Measurements from ENCODE around the gene COLQ. TPM values are rescaled to one million over a fixed set of nuclear protein-coding genes. Genes with fewer than 3 reads are reported as not detected.

The COLQ gene
- total RNA-seq, 4 donors from 2014 or later = 0.10 to 3.3 (median 1.8) TPM

DNA sequence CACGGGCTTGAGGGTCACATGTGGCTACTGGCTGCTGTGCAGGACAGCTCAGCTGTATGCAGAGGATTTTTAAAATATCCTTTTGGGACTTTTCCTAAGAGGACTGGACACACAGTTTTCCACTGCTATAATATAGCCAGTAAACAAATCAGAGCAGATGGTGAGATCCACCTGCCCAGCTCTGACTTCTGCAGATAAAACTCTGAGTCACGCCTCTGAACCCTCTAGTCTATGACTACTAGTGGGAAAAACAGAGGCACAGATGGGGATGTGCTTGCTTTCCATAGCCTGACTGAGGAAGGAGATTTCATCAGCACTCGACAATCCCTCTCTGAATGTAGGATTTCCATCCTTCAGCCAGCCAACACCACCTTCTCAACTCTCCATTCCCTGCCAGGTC, 45.1 kb downstream of the COLQ start:
- intact Hi-C loops (cut with DNase I; ENCODE audit: low total_unique reads) = no loop called here
- H3K4me3 ChIP-seq (ENCODE audit: low read depth, poor library complexity, severe bottlenecking) = no peak overlapping the region
- WGBS, 2 donors = 72 to 81% methylated on average over 3 of the region's 3 CpGs
- TF ChIP-seq, protein P1, sequence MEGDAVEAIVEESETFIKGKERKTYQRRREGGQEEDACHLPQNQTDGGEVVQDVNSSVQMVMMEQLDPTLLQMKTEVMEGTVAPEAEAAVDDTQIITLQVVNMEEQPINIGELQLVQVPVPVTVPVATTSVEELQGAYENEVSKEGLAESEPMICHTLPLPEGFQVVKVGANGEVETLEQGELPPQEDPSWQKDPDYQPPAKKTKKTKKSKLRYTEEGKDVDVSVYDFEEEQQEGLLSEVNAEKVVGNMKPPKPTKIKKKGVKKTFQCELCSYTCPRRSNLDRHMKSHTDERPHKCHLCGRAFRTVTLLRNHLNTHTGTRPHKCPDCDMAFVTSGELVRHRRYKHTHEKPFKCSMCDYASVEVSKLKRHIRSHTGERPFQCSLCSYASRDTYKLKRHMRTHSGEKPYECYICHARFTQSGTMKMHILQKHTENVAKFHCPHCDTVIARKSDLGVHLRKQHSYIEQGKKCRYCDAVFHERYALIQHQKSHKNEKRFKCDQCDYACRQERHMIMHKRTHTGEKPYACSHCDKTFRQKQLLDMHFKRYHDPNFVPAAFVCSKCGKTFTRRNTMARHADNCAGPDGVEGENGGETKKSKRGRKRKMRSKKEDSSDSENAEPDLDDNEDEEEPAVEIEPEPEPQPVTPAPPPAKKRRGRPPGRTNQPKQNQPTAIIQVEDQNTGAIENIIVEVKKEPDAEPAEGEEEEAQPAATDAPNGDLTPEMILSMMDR (IDR thresholded peaks at IDR 0.05) = no peak
- no peak for TF ChIP-seq POLR2A (IDR thresholded peaks at IDR 0.05)
- no peak for DNase-seq (ENCODE audit: low spot score in 2 of 2)

DNA sequence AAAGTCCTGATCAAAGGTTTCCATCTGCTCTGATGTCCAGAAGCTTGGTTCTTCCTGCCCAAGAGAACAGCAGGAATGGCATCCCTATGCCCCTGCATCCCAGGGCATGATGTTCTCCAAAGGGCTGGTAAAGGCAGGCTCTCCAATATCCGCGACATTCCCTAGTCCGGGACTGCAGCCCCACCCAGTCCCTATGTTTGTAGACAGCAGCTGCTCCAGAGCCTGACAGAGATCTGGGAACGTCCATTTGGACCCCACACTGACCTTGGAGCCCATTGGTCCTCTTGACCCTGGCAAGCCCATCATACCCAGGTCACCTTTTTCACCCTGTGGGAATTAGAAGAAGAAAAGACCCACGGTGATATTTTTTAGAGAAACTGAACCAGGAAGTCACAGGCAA, 46.3 kb downstream of the COLQ start:
- intact Hi-C loops (cut with DNase I; ENCODE audit: low total_unique reads) = no loop called here
- 44 to 76% methylated on average over 5 of the region's 5 CpGs for WGBS, 2 donors
- H3K4me3 ChIP-seq (ENCODE audit: low read depth, poor library complexity, severe bottlenecking) = no peak overlapping the region
- no peak for DNase-seq (ENCODE audit: low spot score in 2 of 2)
- TF ChIP-seq, protein P1 (IDR thresholded peaks at IDR 0.05) = no peak
- TF ChIP-seq POLR2A (IDR thresholded peaks at IDR 0.05) = no peak

DNA sequence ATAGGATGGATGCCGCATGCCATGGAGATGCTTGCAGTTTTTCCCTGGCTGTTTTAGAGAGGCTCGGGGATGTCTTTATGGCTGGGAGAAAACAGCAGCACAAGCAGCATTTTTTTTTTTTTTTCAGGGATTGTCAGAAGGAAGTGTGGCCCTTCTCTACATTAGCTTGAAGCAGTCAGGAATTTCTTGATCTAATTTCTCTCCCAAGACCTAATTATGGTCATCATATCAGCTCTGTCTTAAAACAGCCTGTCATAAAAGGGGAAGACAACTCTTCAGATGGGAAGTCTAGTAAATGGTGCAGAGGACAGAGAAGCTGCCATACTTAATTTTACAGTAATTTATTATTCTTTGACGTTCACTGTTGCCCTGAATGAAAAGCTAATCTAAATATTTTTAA, 49.6 kb downstream of the COLQ start:
- WGBS, 2 donors = 85 to 88% methylated on average over 3 of the region's 3 CpGs
- no peak for DNase-seq (ENCODE audit: low spot score in 2 of 2)
- TF ChIP-seq POLR2A (IDR thresholded peaks at IDR 0.05) = no peak
- TF ChIP-seq, protein P1 (IDR thresholded peaks at IDR 0.05) = no peak
- no peak overlapping the region for H3K4me3 ChIP-seq (ENCODE audit: low read depth, poor library complexity, severe bottlenecking)
- intact Hi-C loops (cut with DNase I; ENCODE audit: low total_unique reads) = no loop called here

- no peak for DNase-seq (ENCODE audit: low spot score in 2 of 2)
- intact Hi-C loops (cut with DNase I; ENCODE audit: low total_unique reads) = no loop called here
- TF ChIP-seq POLR2A (IDR thresholded peaks at IDR 0.05) = no peak
- TF ChIP-seq, protein P1 (IDR thresholded peaks at IDR 0.05) = no peak
- 76 to 79% methylated on average over 2 of the region's 2 CpGs for WGBS, 2 donors
- no peak overlapping the region for H3K4me3 ChIP-seq (ENCODE audit: low read depth, poor library complexity, severe bottlenecking)
Observed at GRCh38 chr3:15470849-15471248, 50.7 kb downstream of the COLQ start.

GRCh38 chr3:15470261-15470660, 51.2 kb downstream of the COLQ start:
- TF ChIP-seq, protein P1 (IDR thresholded peaks at IDR 0.05) = no peak
- no peak for TF ChIP-seq POLR2A (IDR thresholded peaks at IDR 0.05)
- DNase-seq (ENCODE audit: low spot score in 2 of 2) = no peak
- intact Hi-C loops (cut with DNase I; ENCODE audit: low total_unique reads) = no loop called here
- H3K4me3 ChIP-seq (ENCODE audit: low read depth, poor library complexity, severe bottlenecking) = no peak overlapping the region
- WGBS, 2 donors = 89 to 96% methylated on average over 6 of the region's 6 CpGs

Data from lower leg skin (tissue), 4 donors.